ENCODE data around the gene CERT1.

CERT1 gene

GRCh38 chr5:75511435-75512382 is at the start of gene CERT1, which contains the start of gene POLK (continued):
- TF ChIP-seq ZBTB10 (tag by site-specific recombination; IDR thresholded peaks at IDR 0.05) (peak; percentile 77; the same call in 1 of the 2 replicates), ZBTB20 (tag by site-specific recombination; IDR thresholded peaks at IDR 0.05) (peak; percentile 96), REPIN1 (tag by site-specific recombination; IDR thresholded peaks at IDR 0.05; ENCODE audit: low read depth) (no peak), BCL11A (tag by site-specific recombination; IDR thresholded peaks at IDR 0.05; ENCODE audit: low read depth) (0 out of 2 replicates have a peak, but pooled peaks have one; percentile 44), ZNF391 (tag by site-specific recombination; IDR thresholded peaks at IDR 0.05; ENCODE audit: borderline replicate concordance, low read depth) (no peak), ZNF549 (tag by site-specific recombination; IDR thresholded peaks at IDR 0.05) (no peak), ZNF394 (tag by site-specific recombination; IDR thresholded peaks at IDR 0.05; ENCODE audit: borderline replicate concordance) (peak; percentile 81), ZNF544 (tag by site-specific recombination; IDR thresholded peaks at IDR 0.05) (no peak), FEZF1 (tag by site-specific recombination; IDR thresholded peaks at IDR 0.05) (no peak), GLIS2 (tag by site-specific recombination; IDR thresholded peaks at IDR 0.05) (peak; percentile 75), ZNF16 (tag by site-specific recombination; IDR thresholded peaks at IDR 0.05; ENCODE audit: low read depth) (no peak), ZXDB (tag by site-specific recombination; IDR thresholded peaks at IDR 0.05) (peak; percentile 91), ZFHX2 (tag by site-specific recombination; conservative IDR thresholded peaks at IDR 0.05) (peak; percentile 44; the same call in 1 of the 2 replicates), ZNF404 (tag by site-specific recombination; IDR thresholded peaks at IDR 0.05) (no peak), HOXA7 (CRISPR knock-in tag; IDR thresholded peaks at IDR 0.05; ENCODE audit: borderline replicate concordance) (no peak), MEIS1 (CRISPR knock-in tag; IDR thresholded peaks at IDR 0.05; ENCODE audit: borderline replicate concordance) (no peak), ZNF18 (tag by site-specific recombination; IDR thresholded peaks at IDR 0.05) (0 out of 2 replicates have a peak, but pooled peaks have one; percentile 44), ZNF623 (tag by site-specific recombination; IDR thresholded peaks at IDR 0.05) (no peak), ZNF677 (tag by site-specific recombination; IDR thresholded peaks at IDR 0.05) (no peak), ZBTB21 (tag by site-specific recombination; IDR thresholded peaks at IDR 0.05) (peak; percentile 16; the same call in 1 of the 2 replicates), ZNF776 (tag by site-specific recombination; IDR thresholded peaks at IDR 0.05; ENCODE audit: borderline replicate concordance) (no peak), MZF1 (tag by site-specific recombination; IDR thresholded peaks at IDR 0.05; ENCODE audit: borderline replicate concordance) (peak; percentile 92), PRDM4 (tag by site-specific recombination; IDR thresholded peaks at IDR 0.05) (no peak), ZNF2 (tag by site-specific recombination; IDR thresholded peaks at IDR 0.05) (peak; percentile 67), ZNF521 (tag by site-specific recombination; IDR thresholded peaks at IDR 0.05) (no peak), ZNF654 (tag by site-specific recombination; IDR thresholded peaks at IDR 0.05; ENCODE audit: low read depth) (no peak), KLF9 (tag by site-specific recombination; IDR thresholded peaks at IDR 0.05; ENCODE audit: low read depth) (peak; percentile 55), TCF7L2 (IDR thresholded peaks at IDR 0.05; ENCODE audit: borderline replicate concordance, low read depth, low read length) (no peak)
- TF ChIP-seq, protein P1, sequence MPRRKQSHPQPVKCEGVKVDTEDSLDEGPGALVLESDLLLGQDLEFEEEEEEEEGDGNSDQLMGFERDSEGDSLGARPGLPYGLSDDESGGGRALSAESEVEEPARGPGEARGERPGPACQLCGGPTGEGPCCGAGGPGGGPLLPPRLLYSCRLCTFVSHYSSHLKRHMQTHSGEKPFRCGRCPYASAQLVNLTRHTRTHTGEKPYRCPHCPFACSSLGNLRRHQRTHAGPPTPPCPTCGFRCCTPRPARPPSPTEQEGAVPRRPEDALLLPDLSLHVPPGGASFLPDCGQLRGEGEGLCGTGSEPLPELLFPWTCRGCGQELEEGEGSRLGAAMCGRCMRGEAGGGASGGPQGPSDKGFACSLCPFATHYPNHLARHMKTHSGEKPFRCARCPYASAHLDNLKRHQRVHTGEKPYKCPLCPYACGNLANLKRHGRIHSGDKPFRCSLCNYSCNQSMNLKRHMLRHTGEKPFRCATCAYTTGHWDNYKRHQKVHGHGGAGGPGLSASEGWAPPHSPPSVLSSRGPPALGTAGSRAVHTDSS (tag by site-specific recombination; IDR thresholded peaks at IDR 0.05): no peak
- TF ChIP-seq, protein P2, sequence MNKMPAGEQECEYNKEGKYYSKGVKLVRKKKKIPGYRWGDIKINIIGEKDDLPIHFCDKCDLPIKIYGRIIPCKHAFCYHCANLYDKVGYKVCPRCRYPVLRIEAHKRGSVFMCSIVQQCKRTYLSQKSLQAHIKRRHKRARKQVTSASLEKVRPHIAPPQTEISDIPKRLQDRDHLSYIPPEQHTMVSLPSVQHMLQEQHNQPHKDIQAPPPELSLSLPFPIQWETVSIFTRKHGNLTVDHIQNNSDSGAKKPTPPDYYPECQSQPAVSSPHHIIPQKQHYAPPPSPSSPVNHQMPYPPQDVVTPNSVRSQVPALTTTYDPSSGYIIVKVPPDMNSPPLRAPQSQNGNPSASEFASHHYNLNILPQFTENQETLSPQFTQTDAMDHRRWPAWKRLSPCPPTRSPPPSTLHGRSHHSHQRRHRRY (tag by site-specific recombination; IDR thresholded peaks at IDR 0.05): no peak

All from HEK293 (cell line).